ENCODE results near the gene GARIN5A.

The GARIN5A gene

DNA sequence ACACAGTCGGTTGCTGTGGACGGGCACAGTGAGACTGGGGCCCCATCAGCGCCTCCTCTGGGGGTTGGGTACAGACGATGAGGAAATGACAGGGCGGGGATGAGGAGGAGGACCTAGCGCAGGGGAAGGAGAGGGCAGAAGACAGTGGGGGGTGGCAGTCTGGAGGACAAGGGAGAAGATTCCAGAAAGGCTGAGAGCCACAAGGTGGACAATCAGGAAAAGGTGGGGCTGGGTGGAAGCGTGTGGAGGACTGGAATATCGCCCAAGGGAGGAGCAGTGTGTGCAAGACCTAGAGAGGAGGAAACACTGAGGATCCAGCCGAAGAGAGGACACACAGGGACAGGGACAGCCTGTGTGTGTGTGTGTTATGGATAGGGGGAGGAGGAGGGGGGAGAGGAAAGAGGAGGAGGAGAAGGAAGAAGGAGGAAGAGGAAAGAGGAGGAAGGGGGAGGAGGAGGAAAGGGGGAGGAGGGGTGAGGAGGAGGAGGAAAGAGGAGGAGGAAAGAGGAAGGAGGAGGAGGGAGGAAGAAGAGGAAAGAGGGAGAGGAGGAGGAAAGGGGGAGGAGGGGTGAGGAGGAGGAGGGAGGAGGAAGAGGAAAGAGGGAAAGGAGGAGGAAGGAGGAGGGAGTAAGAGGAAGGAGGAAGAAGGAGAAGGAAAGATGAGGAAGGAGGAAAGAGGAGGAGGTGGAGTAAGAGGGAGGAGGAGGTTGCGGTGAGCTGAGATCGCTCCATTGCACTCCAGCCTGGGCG lies 15.8 kb upstream of the GARIN5A start:
- Histone ChIP-seq H3K27me3 (replicated peaks) (peaks cover 17% of the 10 kb centered on the region), H3K27ac (no peak overlapping the region), H3K36me3 (replicated peaks) (no peaks in the 10 kb centered on the region), H3K4me3 (ENCODE audit: low read depth, low read length) (no peak overlapping the region)
- in situ Hi-C loops (cut with HindIII; ENCODE audit: low pct_ligation_motif_present, low sequenced_read_pairs), result no loop called here
- TF ChIP-seq, protein P1, sequence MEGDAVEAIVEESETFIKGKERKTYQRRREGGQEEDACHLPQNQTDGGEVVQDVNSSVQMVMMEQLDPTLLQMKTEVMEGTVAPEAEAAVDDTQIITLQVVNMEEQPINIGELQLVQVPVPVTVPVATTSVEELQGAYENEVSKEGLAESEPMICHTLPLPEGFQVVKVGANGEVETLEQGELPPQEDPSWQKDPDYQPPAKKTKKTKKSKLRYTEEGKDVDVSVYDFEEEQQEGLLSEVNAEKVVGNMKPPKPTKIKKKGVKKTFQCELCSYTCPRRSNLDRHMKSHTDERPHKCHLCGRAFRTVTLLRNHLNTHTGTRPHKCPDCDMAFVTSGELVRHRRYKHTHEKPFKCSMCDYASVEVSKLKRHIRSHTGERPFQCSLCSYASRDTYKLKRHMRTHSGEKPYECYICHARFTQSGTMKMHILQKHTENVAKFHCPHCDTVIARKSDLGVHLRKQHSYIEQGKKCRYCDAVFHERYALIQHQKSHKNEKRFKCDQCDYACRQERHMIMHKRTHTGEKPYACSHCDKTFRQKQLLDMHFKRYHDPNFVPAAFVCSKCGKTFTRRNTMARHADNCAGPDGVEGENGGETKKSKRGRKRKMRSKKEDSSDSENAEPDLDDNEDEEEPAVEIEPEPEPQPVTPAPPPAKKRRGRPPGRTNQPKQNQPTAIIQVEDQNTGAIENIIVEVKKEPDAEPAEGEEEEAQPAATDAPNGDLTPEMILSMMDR (IDR thresholded peaks at IDR 0.05; ENCODE audit: low read depth, low read length, missing control alignments), result no peak
- no peak for DNase-seq

DNA sequence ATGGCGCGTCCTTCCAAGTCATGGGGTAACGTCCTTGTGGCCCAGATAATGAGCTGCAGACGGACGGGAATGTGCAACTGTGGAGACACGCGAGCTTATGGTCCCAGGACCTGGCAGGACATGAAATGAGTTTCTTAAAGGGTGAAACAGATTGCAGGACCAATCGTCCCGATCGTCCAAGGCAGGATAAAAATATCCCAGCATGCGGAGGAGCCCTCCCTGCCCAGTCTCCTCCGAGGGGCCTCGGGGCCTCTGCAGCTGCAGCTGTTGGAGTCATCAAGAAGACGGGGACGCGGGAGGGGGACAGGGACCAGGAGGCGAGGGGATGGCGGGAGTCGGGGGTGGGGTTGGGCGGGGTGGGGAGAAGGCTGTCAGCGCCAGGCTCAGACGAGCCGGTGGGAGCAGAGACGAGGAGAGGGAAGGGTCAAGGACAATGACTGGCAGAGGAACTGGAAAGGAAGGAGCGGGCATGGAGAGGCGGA lies 14.4 kb upstream of the GARIN5A start:
- Histone ChIP-seq H3K27me3 (replicated peaks) (peaks cover 14% of the 10 kb centered on the region), H3K36me3 (replicated peaks) (no peaks in the 10 kb centered on the region), H3K27ac (no peak overlapping the region), H3K4me3 (ENCODE audit: low read depth, low read length) (no peak overlapping the region)
- in situ Hi-C loops (cut with HindIII; ENCODE audit: low pct_ligation_motif_present, low sequenced_read_pairs), result no loop called here
- no peak for DNase-seq
- TF ChIP-seq, protein P1 (IDR thresholded peaks at IDR 0.05; ENCODE audit: low read depth, low read length, missing control alignments), result no peak

DNA sequence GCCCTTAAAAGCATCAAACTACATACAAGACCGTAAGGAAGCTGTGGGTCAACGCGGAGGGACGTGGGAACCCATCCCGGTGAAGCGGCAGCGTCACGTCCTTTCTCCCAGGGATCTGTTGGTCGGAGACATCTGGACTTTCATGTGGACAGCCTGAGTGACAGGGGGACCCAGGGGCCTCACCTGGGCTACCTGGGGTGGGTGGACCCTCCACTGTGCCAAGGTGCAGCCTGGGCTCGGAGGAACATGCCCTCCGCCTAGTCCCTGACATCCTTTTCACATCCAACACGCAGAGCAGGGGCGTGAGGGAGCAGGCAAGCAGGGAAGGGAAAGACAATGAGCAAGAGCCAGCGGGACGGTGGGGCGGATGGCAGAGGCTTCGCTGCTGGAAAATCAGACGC lies 13.8 kb upstream of the GARIN5A start:
- in situ Hi-C loops (cut with HindIII; ENCODE audit: low pct_ligation_motif_present, low sequenced_read_pairs), result no loop called here
- no peak for DNase-seq
- no peak overlapping the region for H3K27ac ChIP-seq
- TF ChIP-seq, protein P1 (IDR thresholded peaks at IDR 0.05; ENCODE audit: low read depth, low read length, missing control alignments), result no peak
- no peaks in the 10 kb centered on the region for H3K36me3 ChIP-seq (replicated peaks)
- no peak overlapping the region for H3K4me3 ChIP-seq (ENCODE audit: low read depth, low read length)
- H3K27me3 ChIP-seq (replicated peaks), result peaks cover 14% of the 10 kb centered on the region

DNA sequence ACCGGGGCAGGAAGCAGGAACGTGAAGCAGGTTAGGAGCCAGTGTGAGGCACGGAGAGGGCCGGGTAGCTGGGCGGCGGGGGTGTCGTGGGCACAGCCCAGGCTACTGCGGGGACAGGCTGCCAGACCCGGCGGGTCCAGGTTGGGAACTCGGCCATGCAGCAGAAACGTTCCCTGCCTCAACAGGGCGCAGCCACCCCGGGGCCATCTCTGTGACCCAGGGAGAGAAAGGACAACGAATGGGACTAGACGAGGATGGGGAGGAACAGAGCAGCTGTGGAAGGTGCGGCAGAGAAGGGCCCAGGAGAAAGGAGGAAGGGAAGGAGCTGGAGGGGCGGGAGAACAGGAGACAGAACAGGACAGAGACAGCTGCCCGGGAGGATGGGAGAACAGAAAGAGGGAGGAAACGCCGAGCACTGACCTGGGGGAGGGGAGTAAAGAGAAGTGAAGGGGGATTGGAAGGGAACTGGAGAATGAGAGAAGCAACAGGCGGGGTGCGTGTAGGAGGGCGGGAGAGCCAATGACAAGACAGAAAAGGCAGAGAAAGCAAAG lies 12.9 kb upstream of the GARIN5A start:
- in situ Hi-C loops (cut with HindIII; ENCODE audit: low pct_ligation_motif_present, low sequenced_read_pairs), result no loop called here
- TF ChIP-seq, protein P1 (IDR thresholded peaks at IDR 0.05; ENCODE audit: low read depth, low read length, missing control alignments), result no peak

DNA sequence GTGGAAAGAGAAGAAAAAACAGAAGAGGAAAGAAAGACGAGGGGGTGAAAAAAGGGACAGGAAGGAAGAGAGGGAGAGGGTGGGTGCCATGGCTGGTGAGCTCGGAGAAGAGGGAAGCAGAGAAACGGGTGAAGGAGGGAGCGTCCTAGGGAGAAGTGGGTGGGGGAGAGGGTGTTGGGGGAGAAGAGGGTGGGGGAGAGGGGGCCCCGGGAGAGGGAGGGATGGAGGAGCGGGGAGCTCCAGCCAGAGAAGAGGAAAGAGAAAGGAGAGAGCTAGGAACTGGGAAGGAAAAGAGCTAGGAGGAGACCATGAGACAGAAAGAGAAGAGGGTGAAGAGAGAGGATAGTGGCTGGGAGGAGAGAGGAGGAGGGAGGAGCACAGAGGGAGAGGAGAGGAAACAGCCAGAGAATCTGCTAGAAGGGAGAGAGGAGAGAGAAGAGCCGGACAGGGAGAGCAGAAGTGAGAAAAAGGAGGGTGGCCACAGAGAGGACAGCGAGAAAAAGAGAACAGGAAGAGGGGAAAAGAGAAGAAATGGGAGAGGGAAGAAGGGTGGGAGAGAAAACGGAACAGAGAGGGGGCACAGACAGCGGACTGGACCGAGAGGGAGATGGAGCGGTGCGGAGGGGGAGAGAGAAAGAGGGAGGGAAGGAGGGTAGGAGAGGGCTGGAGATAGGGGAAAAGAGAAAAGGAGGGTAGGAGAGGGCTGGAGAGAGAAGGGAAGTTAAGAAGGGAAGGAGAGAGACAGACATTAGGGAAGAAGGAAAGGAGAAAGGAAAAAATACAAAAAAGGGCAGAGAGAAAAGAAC lies 11.9 kb upstream of the GARIN5A start:
- in situ Hi-C loops (cut with HindIII; ENCODE audit: low pct_ligation_motif_present, low sequenced_read_pairs), result no loop called here
- Histone ChIP-seq H3K27me3 (replicated peaks) (peaks cover 10% of the 10 kb centered on the region), H3K36me3 (replicated peaks) (no peaks in the 10 kb centered on the region), H3K27ac (no peak overlapping the region), H3K4me3 (ENCODE audit: low read depth, low read length) (no peak overlapping the region)
- TF ChIP-seq, protein P1 (IDR thresholded peaks at IDR 0.05; ENCODE audit: low read depth, low read length, missing control alignments), result no peak
- DNase-seq, result no peak

More for the DNA sequence above, 12.9 kb upstream of the GARIN5A start:
- DNase-seq, result no peak
- Histone ChIP-seq H3K27ac (no peak overlapping the region), H3K4me3 (ENCODE audit: low read depth, low read length) (no peak overlapping the region), H3K27me3 (replicated peaks) (peaks cover 12% of the 10 kb centered on the region), H3K36me3 (replicated peaks) (no peaks in the 10 kb centered on the region)

Measured in brain microvascular endothelial cell (primary cell).